Muscle layer of colon (tissue), 2 donors: Measurements from ENCODE around the gene UGT2B17.
"Not testable (repeated sequence)": the region's sequence is repeated elsewhere in the genome, so short reads cannot be mapped to it uniquely, and the experiment has no call there.

ENCODE experiments used
- H3K27ac ChIP-seq: one replicate; pipeline ENCODE4 v1.7.0; 2013; ENCODE audit warnings: low read depth, mild to moderate bottlenecking, low read length, moderate library complexity
- H3K27me3 ChIP-seq, 2 donors: one replicate each; pipeline ENCODE4 v1.7.0; 2013; ENCODE audit warnings: low read length in 2 of 2, mild to moderate bottlenecking in 2 of 2; ENCODE audit not compliant: insufficient read depth in 2 of 2, control insufficient read depth in 1 of 2
- H3K36me3 ChIP-seq: one replicate; pipeline ENCODE4 v1.7.0; 2013; ENCODE audit warnings: mild to moderate bottlenecking, low read length; ENCODE audit not compliant: insufficient read depth
- H3K4me1 ChIP-seq: one replicate; pipeline ENCODE4 v1.7.0; 2013; ENCODE audit warnings: mild to moderate bottlenecking, low read length; ENCODE audit not compliant: insufficient read depth
- H3K4me3 ChIP-seq, 2 donors: one replicate each; pipeline ENCODE4 v1.7.0; 2013; ENCODE audit warnings: low read length in 2 of 2, low read depth in 1 of 2, mild to moderate bottlenecking in 1 of 2, moderate library complexity in 1 of 2
- H3K9ac ChIP-seq: one replicate; pipeline ENCODE4 v1.7.0; 2013; ENCODE audit warnings: low read length
- H3K9me3 ChIP-seq: one replicate; pipeline ENCODE4 v1.7.0; 2013; ENCODE audit warnings: mild to moderate bottlenecking, low read length
- donor health status: abdominal sarcoma.
- donor health status: Adenocarcinoma of cecum.

UGT2B17 gene

DNA sequence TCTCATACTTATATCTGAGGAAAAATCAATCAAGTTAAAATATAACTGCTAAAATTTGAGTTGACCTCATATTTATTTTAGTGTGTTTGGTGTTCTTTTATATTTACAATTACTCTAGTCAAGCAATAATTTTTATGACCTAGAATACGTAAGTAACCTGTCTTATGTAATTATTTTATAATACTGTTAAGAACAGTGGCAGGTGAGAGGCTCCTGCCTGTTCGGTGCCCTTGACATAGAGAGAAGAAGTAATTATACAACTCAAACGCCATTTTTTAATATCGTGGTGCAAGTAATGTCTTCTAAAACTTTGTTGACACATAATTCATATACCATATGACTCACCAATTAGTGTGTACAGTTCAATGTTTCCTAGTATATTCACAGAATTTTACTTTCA is 7.6 kb downstream of the UGT2B17 start:
- H3K4me1 ChIP-seq, H3K27ac ChIP-seq, H3K4me3 ChIP-seq, H3K27me3 ChIP-seq, H3K9ac ChIP-seq, H3K9me3 ChIP-seq, H3K36me3 ChIP-seq: not testable (repeated sequence)

DNA sequence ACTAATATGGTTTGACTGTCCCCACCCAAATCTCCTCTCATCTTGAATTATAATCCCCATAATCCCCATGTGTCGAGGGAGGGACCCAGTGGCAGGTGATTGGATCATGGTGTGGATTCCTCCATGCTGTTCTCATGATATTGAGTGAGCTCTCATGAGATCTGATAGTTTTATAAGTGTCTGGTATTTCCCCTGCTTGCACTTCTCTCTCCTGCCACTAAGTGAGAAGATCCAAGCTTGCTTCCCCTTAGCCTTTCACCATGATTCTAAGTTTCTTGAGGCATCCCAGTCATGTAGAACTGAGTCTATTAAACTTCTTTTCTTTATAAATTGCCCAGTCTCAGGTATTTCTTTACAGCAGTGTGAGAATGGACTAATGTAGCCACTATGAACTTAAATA is 9.8 kb downstream of the UGT2B17 start:
- not testable (repeated sequence) for H3K4me3 ChIP-seq, H3K27me3 ChIP-seq, H3K27ac ChIP-seq

DNA sequence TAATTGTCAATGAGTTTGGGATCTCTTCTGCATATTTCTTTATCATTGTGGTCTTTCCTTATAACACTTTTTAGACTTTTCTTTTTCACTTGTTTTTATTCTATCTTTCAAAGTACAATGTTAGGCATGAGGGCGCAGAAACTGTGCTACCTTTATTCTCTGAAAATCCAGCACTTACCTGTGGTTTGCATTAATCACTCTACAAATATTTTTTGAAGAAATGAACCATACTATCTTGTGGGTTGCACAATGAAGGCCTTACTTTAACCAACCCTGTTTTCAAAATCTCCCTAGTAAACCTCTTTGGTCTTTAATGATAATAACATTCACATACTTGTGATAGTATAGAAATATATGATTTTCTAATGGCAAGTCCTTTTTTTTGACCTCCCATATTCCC is 11.0 kb downstream of the UGT2B17 start:
- H3K27ac ChIP-seq, H3K9ac ChIP-seq, H3K9me3 ChIP-seq, H3K4me3 ChIP-seq, H3K4me1 ChIP-seq, H3K27me3 ChIP-seq, H3K36me3 ChIP-seq: not testable (repeated sequence)

More for the DNA sequence above, 9.8 kb downstream of the UGT2B17 start:
- H3K9me3 ChIP-seq, H3K4me1 ChIP-seq, H3K36me3 ChIP-seq, H3K9ac ChIP-seq: not testable (repeated sequence)

DNA sequence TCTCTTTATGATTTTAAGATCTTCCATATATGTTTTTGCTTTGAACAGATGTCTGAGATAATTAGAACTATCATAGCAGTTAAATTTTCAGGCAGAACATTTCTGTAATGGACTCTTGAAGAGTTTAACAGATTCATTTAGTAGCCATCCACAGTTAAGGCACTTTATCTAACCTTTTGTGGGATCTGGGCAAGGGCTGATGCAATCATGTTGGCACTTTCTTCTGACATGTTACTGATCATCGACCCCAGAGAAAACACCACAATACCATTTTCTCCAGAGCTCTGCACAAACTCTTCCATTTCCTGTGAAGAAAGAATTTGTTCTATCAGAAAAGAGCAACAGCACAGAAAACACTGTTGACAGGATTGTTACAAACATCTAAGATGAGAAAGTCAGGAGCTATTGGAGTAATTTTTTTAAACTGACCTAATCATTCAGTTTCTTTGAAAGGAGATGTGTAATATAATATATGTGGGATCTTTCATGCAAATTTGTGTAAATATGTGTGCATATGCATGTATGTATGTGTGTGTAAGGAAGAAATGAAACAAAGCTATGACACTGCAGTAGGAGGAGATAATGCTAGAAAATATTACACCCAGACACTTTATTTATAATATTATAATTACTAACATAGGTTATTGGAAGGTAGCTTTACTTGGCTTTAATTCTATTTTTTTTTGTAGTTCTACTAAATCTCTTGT is 15.6 kb downstream of the UGT2B17 start:
- H3K27ac ChIP-seq, H3K4me3 ChIP-seq, H3K27me3 ChIP-seq, H3K36me3 ChIP-seq, H3K9ac ChIP-seq, H3K9me3 ChIP-seq, H3K4me1 ChIP-seq: not testable (repeated sequence)

DNA sequence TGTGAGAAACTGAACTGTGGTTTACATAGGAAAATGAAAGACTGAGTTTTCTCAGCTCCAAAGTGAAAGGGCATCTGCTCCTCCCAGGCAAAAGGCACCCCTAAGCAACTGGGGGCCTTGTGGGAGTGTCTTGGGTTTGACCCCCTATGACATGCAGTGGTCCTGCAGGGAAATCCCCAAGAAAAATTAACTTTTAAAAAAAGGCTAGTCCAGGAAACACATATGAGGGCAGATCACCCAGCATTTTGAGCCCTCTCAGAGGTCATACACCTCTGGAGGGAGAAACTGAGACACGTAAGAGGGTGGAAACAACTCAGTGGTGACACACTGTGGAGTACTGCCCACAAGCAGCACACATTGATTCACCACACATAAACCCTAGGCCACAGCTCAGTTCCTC is 22.3 kb downstream of the UGT2B17 start:
- not testable (repeated sequence) for H3K9ac ChIP-seq, H3K4me3 ChIP-seq, H3K4me1 ChIP-seq, H3K27me3 ChIP-seq, H3K36me3 ChIP-seq, H3K27ac ChIP-seq, H3K9me3 ChIP-seq

DNA sequence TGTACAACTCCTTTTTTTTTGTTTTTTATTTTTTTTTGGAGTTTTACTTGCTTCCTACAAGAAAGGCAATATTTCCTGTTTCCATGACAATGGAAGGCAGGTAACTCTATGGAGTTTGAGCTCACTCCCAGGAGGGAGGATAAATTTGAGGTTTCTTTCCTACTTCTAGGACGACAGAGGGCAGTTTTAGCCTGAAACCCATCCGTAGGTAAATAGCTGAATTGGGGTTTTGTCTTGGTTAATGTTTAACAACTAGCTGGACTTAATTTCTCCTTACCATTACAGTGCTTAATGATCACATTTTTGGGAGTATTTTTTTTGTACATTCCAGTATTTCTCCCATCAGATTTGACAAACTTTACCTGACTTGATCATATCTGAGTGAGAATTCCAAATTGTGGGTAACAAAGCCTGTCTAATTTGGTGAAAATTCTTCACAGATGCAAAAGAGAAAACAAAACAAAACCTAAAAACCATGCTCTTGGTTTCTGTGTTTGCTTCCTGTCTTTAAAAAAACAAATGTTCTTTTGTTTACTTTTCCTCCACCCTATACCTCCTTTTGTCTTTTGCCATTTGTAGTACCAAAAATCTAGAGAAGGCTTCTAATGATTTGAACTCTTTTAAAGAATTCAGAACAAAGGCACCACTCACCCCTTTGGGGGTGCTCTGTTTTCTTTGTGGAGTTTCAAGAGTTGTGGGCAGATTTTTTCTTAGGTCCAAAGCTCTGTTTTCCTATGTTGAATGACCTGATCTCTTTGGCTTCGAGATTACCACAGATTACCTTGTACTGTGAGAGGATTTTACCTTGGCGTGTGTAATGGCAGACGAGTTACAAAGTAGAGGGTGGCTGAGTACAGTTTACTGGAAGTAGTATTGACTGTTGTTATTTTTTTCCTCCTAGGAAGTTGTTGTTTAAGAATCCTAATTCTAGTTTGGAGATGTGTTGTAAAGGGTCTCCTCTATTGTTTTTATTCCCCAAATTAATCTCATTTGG is 23.0 kb downstream of the UGT2B17 start:
- H3K9ac ChIP-seq, H3K4me1 ChIP-seq, H3K4me3 ChIP-seq, H3K27ac ChIP-seq, H3K9me3 ChIP-seq, H3K36me3 ChIP-seq, H3K27me3 ChIP-seq: not testable (repeated sequence)

DNA sequence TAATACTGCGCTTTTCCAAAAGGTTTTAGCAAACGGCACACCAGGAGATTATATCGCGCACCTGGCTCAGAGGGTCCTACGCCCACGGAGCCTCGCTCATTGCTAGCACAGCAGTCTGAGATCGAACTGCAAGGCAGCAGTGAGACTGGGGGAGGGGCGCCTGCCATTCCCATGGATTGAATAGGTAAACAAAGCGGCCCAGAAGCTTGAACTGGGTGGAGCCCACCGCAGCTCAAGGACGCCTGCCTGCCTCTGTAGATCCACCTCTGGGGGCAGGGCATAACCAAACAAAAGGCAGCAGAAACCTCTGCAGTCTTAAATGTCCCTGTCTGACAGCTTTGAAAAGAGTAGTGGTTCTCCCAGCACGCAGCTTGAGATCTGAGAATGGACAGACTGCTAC is 33.4 kb downstream of the UGT2B17 start:
- H3K36me3 ChIP-seq, H3K27ac ChIP-seq, H3K9ac ChIP-seq, H3K9me3 ChIP-seq, H3K4me1 ChIP-seq, H3K4me3 ChIP-seq, H3K27me3 ChIP-seq: not testable (repeated sequence)

DNA sequence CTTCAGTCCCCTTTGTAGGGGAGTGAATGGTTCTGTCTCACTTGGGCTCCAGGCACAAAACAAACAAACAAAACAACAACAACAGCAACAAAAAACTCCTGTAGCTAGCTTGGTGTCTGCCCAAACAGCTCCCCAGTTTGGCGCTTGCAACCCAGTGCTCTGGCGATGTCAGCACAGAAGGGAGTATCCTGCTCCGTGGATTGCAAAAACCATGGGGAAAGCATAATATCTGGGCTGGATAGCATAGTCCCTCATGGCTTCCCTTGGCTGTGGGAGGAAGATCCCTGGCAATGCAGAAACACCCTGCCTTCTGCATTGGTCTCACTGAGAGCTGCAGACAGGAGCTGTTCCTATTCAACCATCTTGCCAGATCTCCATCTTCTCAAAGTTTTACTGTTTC is 39.7 kb downstream of the UGT2B17 start:
- H3K27ac ChIP-seq, result no peak overlapping the region
- H3K9ac ChIP-seq, result no peak overlapping the region
- no peaks in the 10 kb centered on the region for H3K27me3 ChIP-seq
- no peaks in the 10 kb centered on the region for H3K36me3 ChIP-seq
- H3K4me3 ChIP-seq, result no peak overlapping the region
- no peaks in the 10 kb centered on the region for H3K4me1 ChIP-seq
- no peaks in the 10 kb centered on the region for H3K9me3 ChIP-seq

DNA sequence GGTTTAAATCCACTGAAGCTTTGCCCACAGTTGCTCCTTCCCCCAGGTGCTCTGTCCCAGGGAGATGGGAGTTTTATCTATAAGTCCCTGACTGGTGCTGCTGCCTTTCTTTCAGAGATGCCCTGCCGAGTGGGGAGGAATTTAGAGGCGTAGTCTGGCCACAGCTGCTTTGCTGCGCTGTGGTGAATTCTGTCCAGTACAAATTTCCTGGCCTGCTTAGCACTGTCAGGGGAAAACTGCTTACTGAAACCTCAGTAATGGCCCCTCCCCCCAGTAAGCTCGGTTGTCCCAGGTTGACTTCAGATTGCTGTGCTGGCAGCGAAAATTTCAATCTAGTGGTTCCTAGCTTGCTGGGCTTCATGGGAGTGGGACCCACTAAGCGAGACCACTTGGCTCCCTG is 40.1 kb downstream of the UGT2B17 start:
- Histone ChIP-seq H3K27me3 (no peaks in the 10 kb centered on the region), H3K9me3 (no peaks in the 10 kb centered on the region), H3K27ac (no peak overlapping the region), H3K4me1 (no peaks in the 10 kb centered on the region), H3K4me3 (no peak overlapping the region), H3K9ac (no peak overlapping the region), H3K36me3 (no peaks in the 10 kb centered on the region)

DNA sequence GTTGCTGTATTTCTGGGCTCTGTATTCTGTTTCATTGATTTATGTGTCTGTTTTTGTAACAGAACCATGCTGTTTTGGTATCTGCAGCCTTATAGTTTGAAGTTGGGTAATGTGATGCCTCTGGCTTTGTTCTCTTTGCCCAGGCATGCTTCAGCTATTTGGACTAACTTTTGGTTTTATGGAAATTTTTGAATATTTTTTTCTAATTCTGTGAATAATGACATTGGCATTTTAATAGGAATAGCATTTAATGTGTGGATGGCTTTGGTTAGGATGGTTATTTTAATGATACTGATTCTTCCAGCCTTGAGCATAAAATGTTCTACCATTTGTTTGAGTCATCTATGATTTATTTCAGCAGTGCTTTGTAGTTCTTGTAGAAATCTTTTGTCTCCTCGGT is 53.9 kb downstream of the UGT2B17 start:
- not testable (repeated sequence) for H3K9ac ChIP-seq, H3K27me3 ChIP-seq, H3K36me3 ChIP-seq, H3K4me3 ChIP-seq, H3K9me3 ChIP-seq, H3K27ac ChIP-seq, H3K4me1 ChIP-seq

DNA sequence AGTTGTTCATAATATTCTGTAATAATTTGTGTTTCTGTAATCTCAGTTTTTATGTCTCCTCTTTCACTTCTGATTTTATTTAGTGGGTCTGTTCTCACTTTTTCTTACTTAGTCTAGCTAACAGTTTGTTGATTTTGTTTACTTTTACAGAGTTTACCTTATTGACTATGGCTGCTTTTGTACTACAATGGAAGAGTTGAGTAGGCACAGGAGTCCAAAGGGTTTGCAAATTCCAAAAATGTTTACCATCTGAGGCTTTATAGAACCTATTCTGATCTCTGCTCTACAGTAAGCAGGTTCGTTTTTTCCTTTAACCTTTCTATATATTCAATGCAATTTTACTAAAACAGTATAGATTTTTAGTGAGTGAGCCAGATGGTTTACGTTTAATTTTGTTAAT is 55.1 kb downstream of the UGT2B17 start:
- no peak overlapping the region for H3K9ac ChIP-seq

DNA sequence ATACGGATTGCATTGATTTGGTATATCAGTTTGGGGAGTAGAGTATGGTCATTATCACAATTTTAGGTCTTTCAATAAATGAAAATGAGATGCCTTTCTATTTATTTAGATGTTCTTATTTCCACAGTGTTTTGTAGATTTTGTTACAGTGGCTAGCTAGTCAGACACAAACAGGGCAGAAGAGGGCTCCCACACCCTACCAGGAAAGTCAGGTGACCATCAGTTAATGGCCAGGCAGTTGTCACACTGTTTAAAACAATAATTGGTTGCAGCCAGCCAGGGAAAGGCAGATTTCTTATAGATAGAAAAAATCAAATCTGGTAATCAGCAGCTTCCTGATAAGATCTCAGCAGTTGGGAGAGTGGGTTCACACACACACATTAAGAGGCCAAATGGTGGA is 57.2 kb downstream of the UGT2B17 start:
- no peak overlapping the region for H3K9ac ChIP-seq
- H3K4me1 ChIP-seq, result no peaks in the 10 kb centered on the region
- H3K9me3 ChIP-seq, result no peaks in the 10 kb centered on the region
- no peak overlapping the region for H3K27ac ChIP-seq
- H3K27me3 ChIP-seq, result no peaks in the 10 kb centered on the region
- H3K36me3 ChIP-seq, result no peaks in the 10 kb centered on the region
- no peak overlapping the region for H3K4me3 ChIP-seq

More for the DNA sequence above, 55.1 kb downstream of the UGT2B17 start:
- Histone ChIP-seq H3K27me3 (no peaks in the 10 kb centered on the region), H3K9me3 (no peaks in the 10 kb centered on the region), H3K27ac (no peak overlapping the region), H3K4me1 (no peaks in the 10 kb centered on the region), H3K36me3 (no peaks in the 10 kb centered on the region), H3K4me3 (no peak overlapping the region)
